ENCODE measurements around the gene ABCC1. TPM values are rescaled to one million over a fixed set of nuclear protein-coding genes. Genes with fewer than 3 reads are reported as not detected.
"Not testable (repeated sequence)": the region's sequence is repeated elsewhere in the genome, so short reads cannot be mapped to it uniquely, and the experiment has no call there.

ABCC1 gene
- total RNA-seq, 2 experiments from 2014 or later = 42.9 to 44.8 TPM

GRCh38 chr16:15980329-15980728, 30.9 kb downstream of the ABCC1 start:
- peaks cover 13% of the 10 kb centered on the region for H3K36me3 ChIP-seq (ENCODE audit: insufficient read depth, low read length)
- H3K4me1 Mint-ChIP-seq (ENCODE audit: low read depth) = peaks cover 34% of the 10 kb centered on the region
- ChIA-PET CTCF (no interaction called here), POLR2A (no interaction called here)
- H3K4me1 ChIP-seq (ENCODE audit: insufficient read depth, low read length) = peaks cover 5% of the 10 kb centered on the region
- no peak overlapping the region for H3K27ac Mint-ChIP-seq
- no peak for ATAC-seq (ENCODE audit: poor library complexity)
- no peak for DNase-seq
- H3K27ac ChIP-seq (ENCODE audit: low read depth in 1 of 2, low read length in 2 of 2) = no peak overlapping the region
- peaks cover 84% of the 10 kb centered on the region for H3K36me3 Mint-ChIP-seq (ENCODE audit: low read depth)
- no peaks in the 10 kb centered on the region for H3K27me3 ChIP-seq (ENCODE audit: control insufficient read depth in 1 of 2, insufficient read depth in 2 of 2, low read length in 2 of 2)
- H3K4me3 ChIP-seq (ENCODE audit: low read length) = no peak overlapping the region
- no peak for TF ChIP-seq CTCF (IDR thresholded peaks at IDR 0.05)
- H3K9me3 Mint-ChIP-seq = peaks cover 22% of the 10 kb centered on the region
- H3K27me3 Mint-ChIP-seq = no peaks in the 10 kb centered on the region
- intact Hi-C loops (cut with DNase I, micrococcal nuclease) = no loop called here
- H3K9me3 ChIP-seq (ENCODE audit: control insufficient read depth in 1 of 2, insufficient read depth in 1 of 2, low read length in 2 of 2) = peaks cover 21 to 22% of the 10 kb centered on the region in 2 experiments
- H3K4me3 Mint-ChIP-seq = no peak overlapping the region

DNA sequence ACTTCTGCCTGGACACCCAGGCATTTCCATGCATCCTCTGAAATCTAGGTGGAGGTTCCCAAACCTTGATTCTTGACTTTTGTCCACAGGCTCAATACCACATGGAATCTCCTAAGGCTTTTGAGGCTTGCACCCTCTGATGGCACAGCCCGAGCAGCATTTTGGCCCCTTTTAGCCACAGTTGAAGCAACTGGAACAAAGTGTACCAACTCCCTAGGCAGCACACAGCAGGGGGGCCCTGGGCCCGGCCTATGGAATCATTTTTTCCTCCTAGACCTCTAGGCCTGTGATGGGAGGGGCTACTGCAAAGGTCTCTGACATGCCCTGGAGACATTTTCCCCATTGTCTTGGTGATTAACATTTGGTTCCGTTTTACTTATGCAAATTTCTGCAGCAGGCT, 32.0 kb downstream of the ABCC1 start:
- H3K36me3 Mint-ChIP-seq (ENCODE audit: low read depth) = peaks cover 75% of the 10 kb centered on the region
- ATAC-seq (ENCODE audit: poor library complexity) = no peak

GRCh38 chr16:15982194-15982915, 32.9 kb downstream of the ABCC1 start:
- intact Hi-C loops (cut with DNase I, micrococcal nuclease); POLR2A ChIA-PET; ATAC-seq (ENCODE audit: poor library complexity); H3K4me1 ChIP-seq (ENCODE audit: insufficient read depth, low read length); H3K27me3 Mint-ChIP-seq; H3K4me3 ChIP-seq (ENCODE audit: low read length); DNase-seq; CTCF ChIA-PET; H3K27ac ChIP-seq (ENCODE audit: low read depth in 1 of 2, low read length in 2 of 2); H3K27ac Mint-ChIP-seq; H3K4me3 Mint-ChIP-seq; H3K27me3 ChIP-seq (ENCODE audit: control insufficient read depth in 1 of 2, insufficient read depth in 2 of 2, low read length in 2 of 2): not testable (repeated sequence)
- H3K36me3 Mint-ChIP-seq (ENCODE audit: low read depth) = peaks cover 68% of the 10 kb centered on the region
- Histone ChIP-seq H3K36me3 (ENCODE audit: insufficient read depth, low read length) (peaks cover 12% of the 10 kb centered on the region), H3K9me3 (ENCODE audit: control insufficient read depth in 1 of 2, insufficient read depth in 1 of 2, low read length in 2 of 2) (peaks cover 21 to 22% of the 10 kb centered on the region in 2 experiments)
- H3K4me1 Mint-ChIP-seq (ENCODE audit: low read depth) = peaks cover 34% of the 10 kb centered on the region
- peaks cover 22% of the 10 kb centered on the region for H3K9me3 Mint-ChIP-seq

More for the DNA sequence above, 32.0 kb downstream of the ABCC1 start:
- ChIA-PET POLR2A (no interaction called here), CTCF (no interaction called here)
- Mint-ChIP-seq H3K9me3 (peaks cover 22% of the 10 kb centered on the region), H3K4me1 (ENCODE audit: low read depth) (peaks cover 29% of the 10 kb centered on the region), H3K27ac (no peak overlapping the region), H3K27me3 (no peaks in the 10 kb centered on the region), H3K4me3 (no peak overlapping the region)
- H3K9me3 ChIP-seq (ENCODE audit: control insufficient read depth in 1 of 2, insufficient read depth in 1 of 2, low read length in 2 of 2) = peaks cover 21 to 22% of the 10 kb centered on the region in 2 experiments
- H3K4me3 ChIP-seq (ENCODE audit: low read length) = no peak overlapping the region
- no peaks in the 10 kb centered on the region for H3K27me3 ChIP-seq (ENCODE audit: control insufficient read depth in 1 of 2, insufficient read depth in 2 of 2, low read length in 2 of 2)
- H3K36me3 ChIP-seq (ENCODE audit: insufficient read depth, low read length) = peaks cover 13% of the 10 kb centered on the region
- TF ChIP-seq CTCF (IDR thresholded peaks at IDR 0.05) = no peak
- H3K4me1 ChIP-seq (ENCODE audit: insufficient read depth, low read length) = peaks cover 5% of the 10 kb centered on the region
- intact Hi-C loops (cut with DNase I, micrococcal nuclease) = no loop called here
- no peak overlapping the region for H3K27ac ChIP-seq (ENCODE audit: low read depth in 1 of 2, low read length in 2 of 2)
- DNase-seq = no peak

DNA sequence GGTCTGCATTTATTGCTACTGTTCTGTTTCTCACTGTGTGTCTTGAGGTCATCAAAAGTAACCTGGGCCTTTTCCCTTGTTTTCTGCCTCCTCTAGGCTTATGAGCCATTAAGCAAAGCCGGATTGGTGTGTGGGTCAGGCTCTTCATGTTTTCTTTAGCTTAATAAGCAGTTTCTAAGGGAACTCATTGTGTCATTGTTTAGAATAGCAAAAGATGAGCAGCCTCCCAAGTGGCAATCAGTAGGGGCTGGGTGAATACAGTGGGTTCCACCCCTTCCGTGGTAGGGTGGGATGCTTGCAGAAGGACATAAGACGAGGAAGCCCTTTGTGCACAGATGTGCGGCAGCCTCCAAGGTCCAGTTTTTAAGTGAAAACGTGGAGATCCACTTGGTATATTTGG, 34.5 kb downstream of the ABCC1 start:
- intact Hi-C loops (cut with DNase I, micrococcal nuclease) = no loop called here
- Mint-ChIP-seq H3K36me3 (ENCODE audit: low read depth) (peaks cover 60% of the 10 kb centered on the region), H3K4me3 (no peak overlapping the region), H3K27me3 (no peaks in the 10 kb centered on the region), H3K27ac (no peak overlapping the region), H3K4me1 (ENCODE audit: low read depth) (peaks cover 39% of the 10 kb centered on the region), H3K9me3 (peaks cover 16% of the 10 kb centered on the region)
- no peak overlapping the region for H3K4me3 ChIP-seq (ENCODE audit: low read length)
- TF ChIP-seq CTCF (IDR thresholded peaks at IDR 0.05) = no peak
- H3K36me3 ChIP-seq (ENCODE audit: insufficient read depth, low read length) = peaks cover 5% of the 10 kb centered on the region
- peaks cover 13 to 22% of the 10 kb centered on the region in 2 experiments for H3K9me3 ChIP-seq (ENCODE audit: control insufficient read depth in 1 of 2, insufficient read depth in 1 of 2, low read length in 2 of 2)
- peaks cover 13% of the 10 kb centered on the region for H3K4me1 ChIP-seq (ENCODE audit: insufficient read depth, low read length)
- ChIA-PET POLR2A (no interaction called here), CTCF (no interaction called here)
- no peak overlapping the region for H3K27ac ChIP-seq (ENCODE audit: low read depth in 1 of 2, low read length in 2 of 2)
- DNase-seq = no peak
- no peaks in the 10 kb centered on the region for H3K27me3 ChIP-seq (ENCODE audit: control insufficient read depth in 1 of 2, insufficient read depth in 2 of 2, low read length in 2 of 2)
- ATAC-seq (ENCODE audit: poor library complexity) = no peak

All from CD4-positive, alpha-beta T cell (primary cell).